ENCODE measurements around the gene UMAD1.
A peak's percentile ranks its signal among the peaks of the same experiment; 100 is the strongest.

The UMAD1 gene

DNA sequence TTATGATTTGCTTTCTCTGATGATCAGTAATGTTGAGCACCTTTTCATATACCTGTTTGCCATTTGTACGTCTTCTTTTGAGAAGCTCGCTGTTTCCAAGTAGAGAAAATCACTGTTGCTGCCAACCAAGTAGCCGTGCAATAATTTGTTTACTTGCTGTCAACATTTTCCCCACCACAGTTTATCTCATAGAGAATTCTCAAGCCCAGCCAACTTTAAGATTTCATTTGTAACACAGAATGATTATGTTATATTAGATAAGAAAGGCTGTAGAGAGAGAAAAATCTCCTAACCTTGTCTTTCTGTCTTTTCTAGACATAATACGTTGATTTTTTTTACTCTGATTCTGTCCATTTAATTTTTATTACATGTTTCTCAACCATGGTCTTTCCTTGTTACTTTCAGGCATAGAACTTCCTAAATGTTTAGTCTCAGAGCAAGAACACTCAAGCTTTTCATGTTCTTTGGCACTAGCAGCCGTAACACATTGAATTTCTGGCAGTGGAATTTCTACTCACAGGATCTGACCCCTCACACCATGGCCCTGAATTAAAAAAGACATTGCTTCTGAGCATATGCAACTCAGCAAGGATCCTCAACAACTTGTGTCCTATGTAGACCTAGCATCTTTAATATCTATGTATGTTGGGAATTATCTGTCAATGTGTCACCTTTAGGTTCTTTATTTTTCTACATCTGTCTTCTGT is 54.7 kb downstream of the UMAD1 start:
- Mint-ChIP-seq H3K27me3 (no peaks in the 10 kb centered on the region), H3K4me1 (peaks cover 22% of the 10 kb centered on the region), H3K4me3 (no peak overlapping the region), H3K9me3 (peaks cover 5% of the 10 kb centered on the region), H3K27ac (no peak overlapping the region), H3K36me3 (peaks cover 21% of the 10 kb centered on the region)
- ATAC-seq: no peak

DNA sequence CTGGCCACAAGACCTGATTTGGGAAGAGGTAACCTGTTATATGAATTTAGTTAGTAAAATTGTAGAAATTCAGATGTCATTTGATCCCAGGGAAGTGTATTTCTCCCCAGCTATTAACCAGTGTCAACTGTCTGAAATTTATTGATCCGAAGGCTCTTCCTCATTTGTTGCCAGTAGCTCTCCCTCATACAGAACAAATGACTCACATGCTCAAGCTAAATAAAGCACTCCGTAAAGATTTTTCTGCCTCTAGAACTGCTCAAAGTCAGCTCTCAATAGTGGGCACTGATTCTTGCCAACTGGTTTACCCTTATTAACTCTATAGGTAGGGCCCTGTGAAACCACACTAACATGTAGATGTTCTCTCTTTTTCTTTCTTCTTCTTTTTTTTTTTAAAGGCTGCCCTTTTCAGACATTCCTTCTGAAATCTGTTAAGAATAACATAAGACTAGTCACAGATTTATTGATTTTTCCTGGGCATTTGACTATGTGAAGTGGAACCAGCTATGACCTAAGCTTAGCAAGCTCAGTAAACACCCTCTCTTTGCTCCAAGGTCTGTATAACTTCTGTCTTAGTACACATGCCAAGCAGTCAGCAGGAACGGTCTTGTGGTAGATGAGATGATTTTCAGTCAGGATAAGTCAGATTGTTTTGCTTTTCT is 56.0 kb downstream of the UMAD1 start:
- H3K36me3 Mint-ChIP-seq: peaks cover 21% of the 10 kb centered on the region
- no peak overlapping the region for H3K27ac Mint-ChIP-seq
- no peak overlapping the region for H3K4me3 Mint-ChIP-seq
- H3K27me3 Mint-ChIP-seq: no peaks in the 10 kb centered on the region
- peaks cover 32% of the 10 kb centered on the region for H3K4me1 Mint-ChIP-seq
- ATAC-seq: no peak
- peaks cover 5% of the 10 kb centered on the region for H3K9me3 Mint-ChIP-seq

DNA sequence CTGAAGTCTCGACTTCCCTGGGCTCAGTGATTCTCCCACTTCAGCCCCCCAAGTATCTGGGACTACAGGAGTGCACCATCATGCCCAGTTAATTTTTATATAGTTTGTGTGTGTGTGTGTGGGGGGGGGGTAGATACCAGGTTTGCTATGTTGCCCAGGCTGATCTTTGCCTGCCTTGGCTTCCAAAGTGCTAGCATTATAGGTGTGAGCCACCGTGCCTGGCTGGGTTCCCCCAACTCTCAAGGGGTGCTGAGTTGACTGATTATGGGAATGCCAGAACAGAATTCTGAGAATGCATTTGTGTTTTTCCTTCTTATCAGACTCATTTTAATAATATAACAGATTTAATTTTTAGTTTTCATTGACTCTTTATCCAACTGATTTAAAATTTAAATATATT is 58.4 kb downstream of the UMAD1 start:
- H3K27ac Mint-ChIP-seq: no peak overlapping the region
- no peaks in the 10 kb centered on the region for H3K27me3 Mint-ChIP-seq
- peaks cover 21% of the 10 kb centered on the region for H3K36me3 Mint-ChIP-seq
- peaks cover 37% of the 10 kb centered on the region for H3K4me1 Mint-ChIP-seq
- no peak for ATAC-seq
- H3K4me3 Mint-ChIP-seq: no peak overlapping the region
- peaks cover 5% of the 10 kb centered on the region for H3K9me3 Mint-ChIP-seq

DNA sequence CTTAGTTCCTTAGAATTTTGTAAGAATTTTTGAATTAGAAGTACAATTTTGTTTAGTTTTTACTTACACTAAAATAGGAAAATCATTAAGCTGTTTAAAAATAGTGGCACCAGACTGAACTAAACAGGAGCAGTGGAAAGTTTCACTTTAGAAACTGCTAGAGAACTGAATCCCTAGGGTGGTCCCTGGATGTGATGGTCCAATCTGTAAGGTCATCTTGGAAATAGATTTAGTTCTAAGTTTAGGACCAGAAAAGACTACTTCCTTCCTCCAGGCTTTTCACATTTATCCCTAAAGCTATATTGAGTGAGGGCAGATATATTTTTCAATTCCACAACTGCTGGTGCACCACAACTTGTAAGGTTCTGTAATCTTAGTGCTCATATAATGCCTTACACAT is 58.8 kb downstream of the UMAD1 start:
- H3K9me3 Mint-ChIP-seq: peaks cover 4% of the 10 kb centered on the region
- H3K4me1 Mint-ChIP-seq: peaks cover 37% of the 10 kb centered on the region
- H3K27me3 Mint-ChIP-seq: no peaks in the 10 kb centered on the region
- peak overlapping the region; percentile 12 for H3K27ac Mint-ChIP-seq
- no peak for ATAC-seq
- peaks cover 19% of the 10 kb centered on the region for H3K36me3 Mint-ChIP-seq
- H3K4me3 Mint-ChIP-seq: no peak overlapping the region

DNA sequence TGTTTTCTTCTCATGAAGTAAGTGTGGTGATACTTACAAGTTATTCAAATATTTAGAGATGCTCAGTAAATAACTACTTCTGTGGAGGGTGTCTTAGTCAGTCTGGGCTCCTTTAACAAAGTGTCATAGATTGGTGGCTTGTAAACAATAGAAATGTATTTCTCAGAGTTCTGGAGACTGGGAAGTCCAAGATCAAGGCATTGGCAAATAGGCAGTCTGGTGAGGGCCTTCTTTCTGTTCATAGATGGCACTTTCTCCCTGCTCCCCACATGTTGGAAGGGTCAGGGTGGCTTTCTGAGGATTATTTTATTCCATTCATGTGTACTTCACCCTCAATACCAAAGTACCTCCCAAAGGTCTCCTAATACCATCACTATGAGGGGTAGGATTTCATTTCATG is 59.4 kb downstream of the UMAD1 start:
- Mint-ChIP-seq H3K4me3 (no peak overlapping the region), H3K27me3 (no peaks in the 10 kb centered on the region), H3K36me3 (peaks cover 13% of the 10 kb centered on the region), H3K4me1 (peaks cover 37% of the 10 kb centered on the region), H3K27ac (peak overlapping the region; percentile 12), H3K9me3 (no peaks in the 10 kb centered on the region)
- ATAC-seq: no peak

DNA sequence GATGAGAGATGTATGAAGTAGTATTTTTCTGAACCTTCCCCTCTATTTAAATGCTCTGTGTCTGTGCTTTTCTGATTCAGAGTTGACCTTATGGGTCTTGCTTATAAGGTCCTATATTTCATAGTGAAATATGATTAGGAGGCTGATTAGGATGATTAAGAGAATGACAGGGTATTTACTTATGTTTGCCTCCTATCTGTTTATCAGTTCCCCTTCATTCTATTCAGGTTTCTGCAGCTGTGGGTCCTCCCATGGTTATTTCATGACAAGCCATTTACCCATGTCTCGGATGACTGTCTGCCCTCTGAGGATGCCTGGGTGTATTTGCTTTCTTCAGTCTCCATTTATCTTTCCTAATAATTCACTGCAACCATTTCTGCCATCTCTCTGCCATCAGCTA is 61.0 kb downstream of the UMAD1 start:
- Mint-ChIP-seq H3K36me3 (peaks cover 3% of the 10 kb centered on the region), H3K4me3 (no peak overlapping the region), H3K9me3 (no peaks in the 10 kb centered on the region), H3K27ac (no peak overlapping the region), H3K4me1 (peaks cover 45% of the 10 kb centered on the region), H3K27me3 (no peaks in the 10 kb centered on the region)
- no peak for ATAC-seq

DNA sequence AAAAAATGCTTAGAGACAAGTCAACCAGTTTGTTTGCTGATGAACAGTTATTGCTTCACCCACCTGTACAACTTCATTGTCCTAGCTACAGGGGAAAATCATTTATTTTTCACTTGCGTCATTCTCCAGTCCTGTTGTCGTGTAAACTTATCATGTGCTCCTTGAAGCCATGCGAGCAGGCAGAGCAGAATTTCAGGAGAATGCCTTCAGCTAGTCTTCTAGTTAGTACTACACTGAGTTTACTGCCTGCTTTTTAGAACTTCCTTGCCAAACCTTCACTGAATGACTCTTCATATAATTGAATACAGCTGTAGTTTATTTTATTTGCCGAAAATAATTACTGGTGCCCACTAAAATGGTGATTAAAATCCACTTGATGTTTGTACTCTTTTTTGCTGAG is 62.3 kb downstream of the UMAD1 start:
- no peaks in the 10 kb centered on the region for H3K27me3 Mint-ChIP-seq
- H3K4me3 Mint-ChIP-seq: no peak overlapping the region
- no peaks in the 10 kb centered on the region for H3K9me3 Mint-ChIP-seq
- H3K27ac Mint-ChIP-seq: no peak overlapping the region
- H3K4me1 Mint-ChIP-seq: peaks cover 40% of the 10 kb centered on the region
- no peaks in the 10 kb centered on the region for H3K36me3 Mint-ChIP-seq
- no peak for ATAC-seq

DNA sequence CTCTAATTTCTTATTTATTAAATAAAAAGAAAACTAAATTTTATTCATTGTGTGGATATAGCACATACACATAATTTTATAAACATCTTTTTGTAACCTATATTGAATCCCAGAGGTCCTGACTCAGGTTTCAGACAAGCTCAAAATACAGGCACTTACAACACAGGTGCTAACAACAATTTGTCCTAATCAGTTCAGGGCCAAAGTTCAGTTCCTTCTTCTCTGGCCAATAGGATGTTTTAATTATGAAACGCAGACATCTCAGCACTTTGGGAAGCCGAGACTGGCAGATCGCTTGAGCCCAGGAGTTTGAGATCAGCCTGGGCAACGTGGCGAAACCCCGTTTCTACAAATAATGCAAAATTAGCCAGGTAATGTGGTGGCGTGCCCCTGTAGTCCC is 62.9 kb downstream of the UMAD1 start:
- Mint-ChIP-seq H3K27ac (no peak overlapping the region), H3K9me3 (no peaks in the 10 kb centered on the region), H3K27me3 (no peaks in the 10 kb centered on the region), H3K36me3 (no peaks in the 10 kb centered on the region), H3K4me1 (peaks cover 40% of the 10 kb centered on the region), H3K4me3 (no peak overlapping the region)
- no peak for ATAC-seq

DNA sequence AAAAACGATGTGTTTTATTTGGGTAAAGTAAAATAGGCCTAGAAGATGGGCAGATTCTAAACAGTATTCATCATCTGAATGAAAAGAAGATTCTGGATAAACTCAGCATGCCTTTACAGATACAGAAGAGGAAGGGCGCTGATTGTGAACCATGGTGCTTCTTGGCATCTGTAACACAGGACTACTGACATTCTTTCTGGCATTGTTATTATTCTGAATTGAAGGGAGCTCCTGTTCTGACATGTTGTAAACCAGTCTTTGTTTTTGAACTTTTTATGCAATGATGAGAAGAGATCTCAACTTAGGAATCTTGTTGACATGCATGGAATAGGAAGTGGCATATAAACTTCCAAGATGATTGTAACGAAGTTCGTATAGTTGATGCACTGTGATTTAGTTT is 64.3 kb downstream of the UMAD1 start:
- Mint-ChIP-seq H3K27me3 (no peaks in the 10 kb centered on the region), H3K4me1 (peaks cover 41% of the 10 kb centered on the region)
- no peak for ATAC-seq

DNA sequence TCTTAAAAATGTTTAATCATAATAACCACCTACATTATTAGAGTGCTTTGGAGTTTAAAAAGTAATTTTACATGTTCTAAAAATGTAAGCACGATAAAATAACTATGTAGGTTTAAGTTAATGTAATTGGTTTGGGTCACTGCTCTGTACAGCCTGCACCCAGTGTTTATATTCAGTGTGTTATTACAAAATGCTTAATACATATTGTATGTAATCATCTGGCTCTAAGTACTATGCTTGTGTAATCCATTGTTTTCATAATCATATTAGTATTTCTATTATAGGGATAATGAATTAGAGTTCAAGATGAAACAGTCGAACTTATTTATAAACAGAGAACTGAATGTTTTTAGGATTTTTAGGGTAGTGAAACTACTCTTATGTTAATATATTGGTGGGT is 64.8 kb downstream of the UMAD1 start:
- peaks cover 44% of the 10 kb centered on the region for H3K4me1 Mint-ChIP-seq

More for the DNA sequence above, 64.3 kb downstream of the UMAD1 start:
- no peak overlapping the region for H3K27ac Mint-ChIP-seq
- no peak overlapping the region for H3K4me3 Mint-ChIP-seq
- peaks cover 2% of the 10 kb centered on the region for H3K36me3 Mint-ChIP-seq
- no peaks in the 10 kb centered on the region for H3K9me3 Mint-ChIP-seq

DNA sequence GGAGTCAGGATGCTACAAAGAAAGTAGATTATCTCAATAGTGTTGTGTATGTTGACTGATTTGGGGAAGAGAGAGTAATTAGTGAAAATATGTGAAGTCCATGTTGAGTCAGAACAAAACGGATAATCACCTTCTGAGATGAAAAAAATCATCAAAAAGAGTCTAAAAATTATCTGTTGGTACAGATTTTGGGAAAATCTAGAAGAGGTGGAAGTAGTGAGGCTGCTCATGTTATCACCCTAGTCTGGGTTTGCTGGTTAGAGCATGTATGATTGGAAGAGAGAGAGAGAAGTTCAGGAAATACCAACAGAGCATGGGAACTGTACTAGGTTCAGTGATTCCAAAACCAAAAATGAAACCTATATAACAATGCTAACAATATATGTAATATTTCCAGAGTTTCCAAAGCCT is 65.6 kb downstream of the UMAD1 start:
- no peaks in the 10 kb centered on the region for H3K9me3 Mint-ChIP-seq
- H3K27ac Mint-ChIP-seq: peak overlapping the region; percentile 29
- peak overlapping the region; percentile 52 for H3K4me3 Mint-ChIP-seq
- H3K4me1 Mint-ChIP-seq: peaks cover 45% of the 10 kb centered on the region
- H3K27me3 Mint-ChIP-seq: no peaks in the 10 kb centered on the region
- peaks cover 13% of the 10 kb centered on the region for H3K36me3 Mint-ChIP-seq
- no peak for ATAC-seq

More for the DNA sequence above, 64.8 kb downstream of the UMAD1 start:
- Mint-ChIP-seq H3K9me3 (no peaks in the 10 kb centered on the region), H3K27ac (peak overlapping the region; percentile 29), H3K36me3 (peaks cover 6% of the 10 kb centered on the region), H3K4me3 (no peak overlapping the region), H3K27me3 (no peaks in the 10 kb centered on the region)
- no peak for ATAC-seq

DNA sequence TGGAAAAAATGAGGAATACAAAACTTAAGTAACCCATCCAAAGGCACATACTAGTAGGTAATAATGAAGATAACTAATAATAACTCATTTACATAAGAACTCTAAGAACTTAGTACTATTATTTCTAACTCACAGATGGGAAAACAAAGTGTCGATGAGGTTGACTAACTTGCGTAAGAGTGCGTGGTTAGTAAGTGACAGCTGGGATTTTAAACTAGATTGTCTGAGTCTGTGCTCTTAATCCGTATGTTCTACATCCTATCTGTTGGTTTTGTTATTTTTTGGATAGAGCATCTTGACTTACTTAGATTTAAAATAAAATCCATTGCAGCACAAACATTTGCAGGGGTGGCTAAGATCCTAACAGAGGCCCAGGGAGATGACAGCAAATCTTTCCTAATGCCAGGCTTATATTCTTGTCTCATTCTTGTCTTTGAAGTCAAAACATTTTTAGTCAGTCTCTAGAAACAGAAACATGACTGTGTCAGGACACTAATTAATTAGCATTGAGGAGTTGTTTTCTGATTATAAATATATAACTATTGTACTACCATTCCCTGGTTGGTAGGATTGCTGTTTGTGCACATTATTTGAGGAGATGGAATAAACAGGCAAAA is 66.1 kb downstream of the UMAD1 start:
- H3K4me1 Mint-ChIP-seq: peaks cover 40% of the 10 kb centered on the region
- H3K4me3 Mint-ChIP-seq: no peak overlapping the region
- no peak for ATAC-seq
- H3K27me3 Mint-ChIP-seq: no peaks in the 10 kb centered on the region
- peaks cover 13% of the 10 kb centered on the region for H3K36me3 Mint-ChIP-seq
- H3K9me3 Mint-ChIP-seq: no peaks in the 10 kb centered on the region
- H3K27ac Mint-ChIP-seq: peak overlapping the region; percentile 29

DNA sequence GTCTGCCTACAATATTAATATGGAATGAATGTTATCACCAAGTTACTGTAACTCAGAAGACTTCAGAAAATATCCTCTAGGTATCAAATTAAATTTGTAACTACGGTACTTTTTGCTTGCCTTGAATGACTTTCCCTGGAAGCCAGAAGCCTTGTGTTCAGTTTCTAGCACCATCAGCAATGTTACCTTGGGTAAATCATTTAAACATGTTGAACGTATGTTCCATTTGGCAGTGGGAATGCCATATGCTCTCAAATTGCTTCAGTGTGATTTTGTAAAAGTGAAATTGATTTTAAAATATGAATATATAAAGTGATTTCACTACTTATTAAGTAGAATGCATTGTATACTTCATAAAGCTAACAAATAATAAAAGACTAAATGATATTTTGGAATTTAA is 66.7 kb downstream of the UMAD1 start:
- peaks cover 41% of the 10 kb centered on the region for H3K4me1 Mint-ChIP-seq
- ATAC-seq: no peak

DNA sequence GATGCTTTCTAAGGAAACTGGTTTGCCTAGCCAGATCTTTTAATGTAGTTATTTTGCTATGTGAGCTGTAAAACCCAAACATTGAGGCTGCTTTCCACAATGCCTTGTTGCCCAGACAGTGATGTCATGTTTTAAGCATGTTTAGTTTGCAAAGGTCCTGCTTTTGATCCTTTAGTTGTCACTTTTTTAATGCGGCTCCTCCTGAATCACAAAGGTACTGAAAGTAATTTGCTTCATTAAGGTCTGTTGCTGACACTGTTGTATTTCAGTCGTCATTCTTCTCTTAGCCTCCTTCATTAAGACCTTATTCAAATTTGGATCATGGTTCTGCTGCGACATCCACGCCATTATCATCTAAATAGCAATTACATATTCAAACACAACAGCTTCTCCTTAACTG is 67.3 kb downstream of the UMAD1 start:
- no peak for ATAC-seq
- Mint-ChIP-seq H3K36me3 (peaks cover 13% of the 10 kb centered on the region), H3K4me1 (peaks cover 41% of the 10 kb centered on the region), H3K27ac (no peak overlapping the region), H3K9me3 (no peaks in the 10 kb centered on the region), H3K27me3 (no peaks in the 10 kb centered on the region), H3K4me3 (no peak overlapping the region)

More for the DNA sequence above, 66.7 kb downstream of the UMAD1 start:
- no peak overlapping the region for H3K27ac Mint-ChIP-seq
- no peak overlapping the region for H3K4me3 Mint-ChIP-seq
- H3K9me3 Mint-ChIP-seq: no peaks in the 10 kb centered on the region
- no peaks in the 10 kb centered on the region for H3K27me3 Mint-ChIP-seq
- peaks cover 13% of the 10 kb centered on the region for H3K36me3 Mint-ChIP-seq

DNA sequence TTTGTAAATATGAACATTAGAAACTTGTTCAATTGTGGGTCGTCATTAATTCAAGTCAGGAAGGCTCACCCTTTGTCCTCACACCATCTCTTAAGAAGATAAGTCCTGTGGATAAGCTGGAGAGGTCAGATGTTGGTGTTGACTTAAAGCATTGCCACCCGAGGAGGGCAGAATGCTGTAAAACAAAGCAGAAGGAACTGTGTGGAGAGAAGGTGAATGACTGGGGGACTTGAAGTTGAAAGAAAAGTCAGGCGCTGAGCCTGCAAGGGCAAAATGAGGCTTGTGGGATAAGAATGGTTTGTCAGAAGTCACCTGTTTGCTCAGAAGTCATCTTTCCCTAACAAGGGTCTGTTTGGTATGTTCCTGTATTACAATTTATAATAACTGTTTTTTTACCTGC is 68.7 kb downstream of the UMAD1 start:
- ATAC-seq: no peak
- no peak overlapping the region for H3K27ac Mint-ChIP-seq
- H3K4me3 Mint-ChIP-seq: no peak overlapping the region
- H3K4me1 Mint-ChIP-seq: peaks cover 48% of the 10 kb centered on the region
- H3K9me3 Mint-ChIP-seq: no peaks in the 10 kb centered on the region
- peaks cover 13% of the 10 kb centered on the region for H3K36me3 Mint-ChIP-seq
- H3K27me3 Mint-ChIP-seq: no peaks in the 10 kb centered on the region

DNA sequence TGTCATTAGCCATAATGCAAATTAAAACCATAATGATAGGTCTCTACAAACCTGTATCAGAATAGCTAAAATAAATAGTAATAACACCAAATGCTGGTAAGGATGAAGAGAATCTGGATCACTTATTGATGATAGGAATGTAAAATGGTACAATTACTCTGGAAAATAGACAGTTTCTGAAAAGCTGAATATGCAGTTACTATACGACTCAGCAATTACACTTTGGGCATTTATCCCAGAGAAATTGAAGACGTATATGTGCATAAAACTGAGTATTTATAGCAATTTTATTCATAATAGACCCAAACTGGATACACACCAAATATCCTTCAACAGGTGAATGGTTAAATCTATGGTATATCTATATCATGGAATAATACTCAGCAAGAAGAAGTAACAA is 69.9 kb downstream of the UMAD1 start:
- Mint-ChIP-seq H3K4me1 (peaks cover 46% of the 10 kb centered on the region), H3K9me3 (no peaks in the 10 kb centered on the region), H3K36me3 (peaks cover 13% of the 10 kb centered on the region), H3K27ac (no peak overlapping the region), H3K27me3 (no peaks in the 10 kb centered on the region), H3K4me3 (no peak overlapping the region)
- ATAC-seq: no peak

Data from stimulated activated memory B cell treated with anti-CD40 and anti-IgM and Interleukin-4, amounts not matched to agents 10 μg/mL and 1 μg/mL and 100 μg/mL, for 72 hours (primary cell).